Activated CD8-positive, alpha-beta memory T cell treated with anti-CD3 and anti-CD28 coated beads, Interleukin-2, amount 50 U/mL, for 4 hours (primary cell): ENCODE results near the gene TRAF3.
"Not testable (repeated sequence)": the region's sequence is repeated elsewhere in the genome, so short reads cannot be mapped to it uniquely, and the experiment has no call there.

Experiments
- DNase-seq: peaks from one replicate; pipeline ENCODE4 v3.0.0-alpha.2; 2020

Gene TRAF3

DNA sequence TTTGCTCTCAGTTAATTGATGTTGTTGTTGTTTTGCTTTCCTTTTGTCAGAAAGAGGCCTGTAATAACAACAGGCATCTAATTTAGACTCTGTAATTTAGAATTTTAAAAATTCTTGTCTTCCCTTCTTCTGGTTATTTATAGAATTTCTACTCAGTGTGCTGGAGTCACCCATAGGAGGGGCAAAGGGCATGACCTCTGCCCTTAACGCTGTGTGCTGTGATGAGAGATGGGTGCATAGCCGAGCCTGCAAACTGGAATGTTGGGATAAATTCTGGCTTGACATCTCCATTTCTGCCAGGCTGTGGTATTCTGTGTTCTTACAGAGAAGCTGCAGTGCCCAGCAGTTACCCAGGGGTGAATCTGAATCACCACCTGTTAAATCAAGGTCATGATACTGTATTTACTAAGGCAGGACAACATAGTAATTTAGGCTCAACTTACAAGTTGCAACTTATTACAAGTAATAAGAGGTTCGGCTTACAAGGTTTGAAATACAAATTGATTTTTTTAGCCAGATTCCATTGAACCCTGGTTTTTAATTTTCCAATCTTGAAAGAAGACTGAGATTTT, 53.3 kb downstream of the TRAF3 start:
- DNase-seq, result no peak

DNA sequence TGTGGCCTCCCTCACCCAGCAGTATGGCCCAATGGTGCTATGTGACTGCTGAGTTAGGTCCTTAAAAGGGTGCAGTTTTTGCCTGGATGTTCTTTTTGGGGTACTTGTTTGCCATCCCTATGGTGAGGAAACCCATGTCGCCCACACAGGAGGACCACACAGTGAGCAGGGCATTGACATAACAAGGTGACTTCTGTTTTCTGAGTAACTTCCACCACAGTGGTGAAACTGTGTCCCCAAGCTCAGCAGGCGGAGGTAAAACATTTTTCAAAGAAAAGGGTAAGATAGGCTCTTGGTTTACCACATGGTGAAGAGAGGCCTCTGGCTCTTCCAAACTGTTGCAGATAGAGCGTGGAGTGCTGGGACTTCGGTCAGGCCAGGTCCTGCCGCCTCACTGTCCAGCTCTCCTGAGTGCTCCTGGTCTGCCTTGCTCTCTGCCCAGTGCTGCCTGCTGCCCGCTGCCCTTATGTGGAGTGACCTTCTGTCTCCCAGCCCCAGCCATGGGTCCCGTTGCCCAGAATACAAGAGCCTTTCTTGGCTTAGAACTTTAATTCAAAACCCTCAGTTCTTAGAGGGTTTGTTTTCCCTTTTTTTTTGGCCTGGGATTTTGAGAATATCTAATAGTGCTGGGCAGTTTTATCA, 54.0 kb downstream of the TRAF3 start:
- no peak for DNase-seq

GRCh38 chr14:102833341-102833740, 56.1 kb downstream of the TRAF3 start:
- DNase-seq, result no peak

DNA sequence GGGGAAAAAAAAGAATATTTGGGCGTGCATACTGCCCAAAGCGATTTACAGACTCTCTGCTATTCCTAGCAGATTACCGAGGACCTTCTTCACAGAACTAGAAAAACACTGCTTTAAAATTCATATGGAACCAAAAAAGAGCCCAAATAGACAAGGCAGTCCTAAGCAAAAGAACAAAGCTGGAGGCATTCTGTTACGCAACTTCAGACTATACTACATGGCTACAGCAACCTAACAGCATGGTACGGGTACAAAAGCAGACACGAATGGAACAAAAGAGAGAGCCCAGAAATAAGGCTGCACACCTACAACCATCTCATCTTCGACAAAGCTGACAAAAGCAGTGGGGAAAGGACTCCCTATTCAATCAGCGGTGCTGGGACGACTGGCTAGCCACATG, 56.7 kb downstream of the TRAF3 start:
- DNase-seq, result no peak

GRCh38 chr14:102835959-102836358, 58.7 kb downstream of the TRAF3 start:
- no peak for DNase-seq

GRCh38 chr14:102837120-102837519, 59.9 kb downstream of the TRAF3 start:
- not testable (repeated sequence) for DNase-seq

DNA sequence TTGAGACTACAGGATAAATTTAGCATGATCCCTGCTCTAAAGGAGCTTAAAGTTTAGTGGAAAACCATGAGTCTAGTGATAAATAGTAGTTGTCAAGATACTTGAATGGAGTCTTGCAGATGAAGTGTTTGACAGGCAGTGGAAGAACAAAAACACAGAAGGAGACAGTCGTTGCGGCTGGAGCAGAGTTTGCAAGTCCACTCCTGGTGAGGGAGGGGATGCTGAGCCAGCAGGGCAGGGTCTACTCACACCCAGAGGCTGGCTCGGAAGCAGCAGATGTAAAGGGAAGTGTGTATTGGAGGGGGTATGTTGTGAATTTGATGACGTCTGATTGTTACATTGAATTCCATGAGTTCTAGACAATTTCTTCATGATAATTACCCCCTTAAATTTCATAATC, 61.3 kb downstream of the TRAF3 start:
- DNase-seq, result no peak

GRCh38 chr14:102840115-102840514, 62.9 kb downstream of the TRAF3 start:
- DNase-seq, result no peak

- no peak for DNase-seq
These were observed 63.7 kb downstream of the TRAF3 start for GRCh38 chr14:102840771-102841528.

- no peak for DNase-seq
These were observed 71.7 kb downstream of the TRAF3 start for GRCh38 chr14:102848830-102849525.

DNA sequence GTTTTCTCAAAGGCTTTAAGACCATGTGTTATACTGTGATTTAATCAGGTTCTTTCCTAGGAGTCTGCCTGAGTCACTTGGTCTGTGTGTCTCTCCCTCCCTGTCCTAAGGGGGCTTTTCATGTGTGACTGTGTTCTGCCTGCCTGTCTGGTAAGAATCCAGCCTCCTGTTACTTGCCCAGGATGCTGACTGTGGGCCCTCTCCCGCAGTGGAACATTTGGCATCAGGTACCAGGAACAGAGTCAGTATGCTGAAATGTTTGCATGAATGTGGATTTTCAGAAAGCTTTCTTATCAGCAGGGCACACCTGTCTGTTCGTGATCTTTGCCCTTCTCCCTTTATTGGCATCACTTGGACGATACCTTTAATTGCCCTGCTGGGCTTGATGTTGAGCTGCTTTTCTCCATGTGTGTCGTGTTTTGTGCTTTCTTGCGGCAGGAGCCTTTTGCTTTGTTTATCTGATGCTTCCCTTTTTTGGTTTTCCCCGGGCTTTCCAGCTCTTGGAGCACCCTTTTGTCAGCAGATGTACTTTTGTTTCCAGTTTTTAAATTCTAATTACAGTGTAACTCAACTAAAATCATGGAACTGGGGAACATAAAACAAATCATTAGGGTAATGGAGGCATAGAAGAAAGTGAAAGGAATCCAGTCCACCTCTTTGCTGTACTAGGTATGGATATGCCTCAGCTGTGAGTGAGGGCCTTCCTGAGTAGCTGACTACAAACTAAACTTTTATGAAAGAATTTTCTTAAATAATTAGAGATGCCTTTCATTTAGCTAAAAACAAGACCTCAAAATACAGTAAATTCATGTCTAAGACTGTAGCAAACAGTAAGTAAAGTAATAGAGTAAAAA, 72.5 kb downstream of the TRAF3 start:
- no peak for DNase-seq

DNA sequence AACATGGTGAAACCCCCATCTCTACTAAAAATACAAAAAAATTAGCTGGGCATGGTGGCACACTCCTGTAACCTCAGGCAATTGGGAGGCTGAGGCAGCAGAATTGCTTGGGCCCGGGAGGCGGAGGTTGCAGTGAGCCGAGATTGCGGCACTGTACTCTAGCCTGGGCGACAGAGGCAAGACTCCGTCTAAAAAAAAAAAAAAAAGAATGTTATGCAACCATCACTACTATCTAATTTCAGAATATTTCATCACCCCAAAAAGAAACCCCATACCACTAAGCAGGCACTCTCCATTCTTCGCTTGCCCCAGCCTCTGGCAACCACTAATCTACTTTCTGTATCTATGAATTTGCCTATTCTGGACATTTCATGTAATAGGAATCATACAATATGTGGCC, 76.4 kb downstream of the TRAF3 start:
- no peak for DNase-seq

- DNase-seq, result no peak
These were observed 76.9 kb downstream of the TRAF3 start for GRCh38 chr14:102854091-102854703.

DNA sequence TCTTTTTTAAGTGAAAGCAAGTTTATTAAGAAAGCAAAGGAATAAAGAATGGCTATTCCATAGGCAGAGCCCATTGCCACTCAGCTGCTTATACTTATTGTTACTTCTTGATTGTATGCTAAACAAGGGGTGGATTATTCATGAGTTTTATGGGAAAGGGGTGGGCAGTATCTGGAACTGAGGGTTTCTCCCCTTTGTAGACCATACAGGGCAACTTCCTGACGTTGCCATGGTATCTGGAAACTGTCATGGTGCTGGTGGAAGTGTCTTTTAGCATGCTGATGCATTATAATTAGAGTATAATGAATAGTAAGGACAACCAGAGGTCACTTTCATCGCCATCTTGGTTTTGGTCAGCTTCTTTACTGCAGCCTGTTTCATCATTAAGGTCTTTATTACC, 78.9 kb downstream of the TRAF3 start:
- DNase-seq, result no peak

- DNase-seq, result no peak
These were observed 80.2 kb downstream of the TRAF3 start for GRCh38 chr14:102857444-102857843.

DNA sequence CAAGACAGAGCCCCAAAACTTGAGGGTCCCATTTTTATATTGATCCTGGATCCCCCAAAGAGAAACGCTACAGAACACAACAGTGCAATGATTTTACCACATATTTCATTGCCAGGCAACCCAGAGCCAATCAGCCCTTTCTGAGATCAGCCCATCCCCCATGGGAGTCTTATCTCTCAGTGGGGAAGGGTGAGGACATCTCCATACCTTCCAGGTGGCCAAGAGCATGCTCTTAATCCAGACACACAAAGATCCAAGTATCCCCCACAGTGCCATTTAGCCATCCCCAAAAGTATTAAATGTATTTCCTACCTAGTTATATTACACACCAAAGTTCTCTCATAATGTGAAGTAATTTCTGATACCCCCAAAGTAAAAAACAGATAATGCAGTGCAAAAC, 82.7 kb downstream of the TRAF3 start:
- DNase-seq, result no peak

GRCh38 chr14:102862154-102862773, 85.0 kb downstream of the TRAF3 start:
- no peak for DNase-seq

- DNase-seq, result no peak
These were observed 86.1 kb downstream of the TRAF3 start for GRCh38 chr14:102863381-102863780.

DNA sequence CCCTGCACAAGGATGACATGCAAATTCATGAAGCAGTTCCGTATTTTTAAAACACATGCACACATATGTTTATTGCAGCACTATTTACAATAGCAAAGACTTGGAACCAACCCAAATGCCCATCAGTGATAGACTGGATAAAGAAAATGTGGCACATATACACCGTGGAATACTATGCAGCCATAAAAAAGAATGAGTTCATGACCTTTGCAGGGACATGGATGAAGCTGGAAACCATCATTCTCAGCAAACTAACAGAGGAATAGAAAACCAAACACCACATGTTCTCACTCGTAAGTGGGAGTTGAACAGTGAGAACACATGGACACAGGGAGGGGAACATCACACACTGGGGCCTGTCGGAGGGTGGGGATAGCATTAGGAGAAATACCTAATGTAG, 88.7 kb downstream of the TRAF3 start:
- not testable (repeated sequence) for DNase-seq

DNA sequence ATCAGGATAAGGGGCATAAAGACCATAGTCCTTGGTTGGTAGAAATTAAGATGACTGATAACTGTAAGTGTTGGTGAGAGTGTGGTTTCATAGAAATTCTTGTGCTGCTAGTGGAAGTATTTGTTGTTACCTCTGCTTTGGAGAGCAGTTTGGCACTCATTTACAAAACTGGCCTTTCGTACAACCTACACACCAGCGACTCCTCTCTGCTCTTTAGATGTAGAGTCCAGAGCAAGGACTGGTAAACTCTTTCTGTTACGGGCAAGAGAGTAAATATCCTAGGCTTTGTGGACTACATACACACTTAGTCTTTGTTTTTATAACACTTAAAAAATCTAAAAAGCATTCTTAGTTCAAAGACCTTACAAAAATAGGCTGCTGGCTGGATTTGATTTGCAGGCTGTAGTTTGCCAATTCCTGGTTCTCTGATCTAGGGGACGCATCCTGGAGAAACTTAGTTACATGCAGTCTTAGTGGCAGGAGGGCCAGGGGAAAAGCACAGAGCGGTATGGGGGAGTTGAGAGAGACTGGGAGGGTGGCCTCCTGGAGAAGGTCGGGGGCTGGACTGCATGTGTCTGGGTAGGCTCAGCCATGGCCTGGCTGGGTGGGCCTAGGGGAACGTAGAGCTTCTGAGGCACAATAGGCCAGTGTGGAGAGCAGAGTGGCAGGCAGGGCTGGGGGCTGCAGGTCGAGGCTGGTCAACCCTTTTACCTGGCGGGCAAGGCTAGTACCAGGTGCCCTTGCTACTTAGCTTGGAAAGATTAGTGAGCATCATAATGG, 89.9 kb downstream of the TRAF3 start:
- no peak for DNase-seq
